GM23338 (cell line): Measurements from ENCODE around the gene EPHB1. TPM values are rescaled to one million over a fixed set of nuclear protein-coding genes. Genes with fewer than 3 reads are reported as not detected.
"Not testable (repeated sequence)": the region's sequence is repeated elsewhere in the genome, so short reads cannot be mapped to it uniquely, and the experiment has no call there.

Experiments used
- ATAC-seq: fragments of 200-7000 bp; cut with Tn5 transposase; 3 replicates; pipeline ENCODE4 v1.9.1; 2020
- DNase-seq: peaks from one replicate; pipeline ENCODE4 v3.0.0-alpha.2; 2015; ENCODE audit warnings: low spot score
- H2AFZ ChIP-seq: fragments of 200-600 bp; sonication (generic); 2 replicates; pipeline ENCODE4 v1.8.0; 2016; ENCODE audit warnings: antibody characterized with exemption, mild to moderate bottlenecking, moderate library complexity
- H3F3A ChIP-seq: fragments of 200-600 bp; sonication (generic); replicated peaks from 2 replicates; pipeline ENCODE4 v1.8.0; 2017; ENCODE audit warnings: antibody characterized with exemption, mixed run types, low read depth
- H3K27ac ChIP-seq: fragments of 200-600 bp; sonication (generic); 2 replicates; pipeline ENCODE4 v1.6.1; 2016; ENCODE audit warnings: low read depth
- H3K27me3 ChIP-seq: fragments of 200-600 bp; sonication (generic); 2 replicates; pipeline ENCODE4 v1.8.0; 2016; ENCODE audit warnings: mild to moderate bottlenecking, mixed run types, moderate library complexity; ENCODE audit not compliant: insufficient read depth
- H3K36me3 ChIP-seq: fragments of 200-600 bp; sonication (generic); 2 replicates; pipeline ENCODE4 v1.8.0; 2016; ENCODE audit warnings: mild to moderate bottlenecking; ENCODE audit not compliant: insufficient read depth
- H3K4me1 ChIP-seq: fragments of 200-600 bp; sonication (generic); 2 replicates; pipeline ENCODE4 v1.8.0; 2016; ENCODE audit warnings: mild to moderate bottlenecking, moderate library complexity; ENCODE audit not compliant: insufficient read depth
- H3K4me2 ChIP-seq: fragments of 200-600 bp; sonication (generic); 2 replicates; pipeline ENCODE4 v1.7.1; 2017; ENCODE audit warnings: mixed run types
- H3K4me3 ChIP-seq: fragments of 200-600 bp; sonication (generic); 2 replicates; pipeline ENCODE4 v1.6.1; 2016; ENCODE audit warnings: mixed run types
- H3K79me2 ChIP-seq: fragments of 200-600 bp; sonication (generic); replicated peaks from 2 replicates; pipeline ENCODE4 v1.8.0; 2017; ENCODE audit warnings: mild to moderate bottlenecking; ENCODE audit not compliant: insufficient read depth
- H3K9me2 ChIP-seq: fragments of 200-600 bp; sonication (generic); 2 replicates; pipeline ENCODE4 v1.8.0; 2017; ENCODE audit not compliant: insufficient read depth
- H4K20me1 ChIP-seq: fragments of 200-600 bp; sonication (generic); replicated peaks from 2 replicates; pipeline ENCODE4 v1.8.0; 2017; ENCODE audit warnings: mild to moderate bottlenecking; ENCODE audit not compliant: insufficient read depth
- H3K27ac Mint-ChIP-seq: 2 replicates; pipeline ENCODE4 v1.8.0; 2020; ENCODE audit warnings: inconsistent platforms, mild to moderate bottlenecking, moderate library complexity, mixed read lengths
- H3K27me3 Mint-ChIP-seq: 3 replicates; pipeline ENCODE4 v1.8.0; 2022; ENCODE audit warnings: low read depth, mild to moderate bottlenecking, moderate library complexity, mixed read lengths, inconsistent platforms; ENCODE audit not compliant: insufficient read depth, poor library complexity
- H3K36me3 Mint-ChIP-seq: 3 replicates; pipeline ENCODE4 v1.8.0; 2021; ENCODE audit warnings: low read depth, mild to moderate bottlenecking, inconsistent platforms, moderate library complexity, mixed read lengths
- H3K4me1 Mint-ChIP-seq: 3 replicates; pipeline ENCODE4 v1.8.0; 2020; ENCODE audit warnings: mild to moderate bottlenecking, inconsistent platforms, mixed read lengths
- H3K4me3 Mint-ChIP-seq: 3 replicates; pipeline ENCODE4 v1.8.0; 2021; ENCODE audit warnings: moderate library complexity, mild to moderate bottlenecking, inconsistent platforms, mixed read lengths
- H3K9me3 Mint-ChIP-seq: 3 replicates; pipeline ENCODE4 v1.8.0; 2020; ENCODE audit warnings: moderate library complexity, mild to moderate bottlenecking, inconsistent platforms, mixed read lengths
- polyA plus RNA-seq: library from polyadenylated mRNA; unstranded; fragments of >200 nt; fragmentation: Nextera tagmentation; extraction: Ambion mirVana; gene quantifications from 2 replicates; pipeline ENCODE4 v1.2.1, GENCODE V29; 2016
- total RNA-seq: library from RNA; depleted of rRNA; stranded (reverse); fragments of >200 nt; shearing (Covaris generic); gene quantifications from 2 replicates; pipeline ENCODE4 v1.2.3, GENCODE V29; 2014
- TF ChIP-seq, protein P1 (sequence below): IDR thresholded peaks from one replicate; pipeline ENCODE4 v1.6.1; 2018; ENCODE audit warnings: antibody characterized with exemption; ENCODE audit not compliant: unreplicated experiment
- TF ChIP-seq, protein P2 (sequence below), 2 experiments: fragments of 200-600 bp in 1 of 2; sonication (generic) in 1 of 2; conservative IDR thresholded peaks; 2 replicates each; pipeline versions ENCODE4 v1.5.1 to v1.6.1; 2016 to 2017; ENCODE audit warnings: antibody characterized with exemption in 2 of 2, low read depth in 2 of 2, mild to moderate bottlenecking in 2 of 2, moderate library complexity in 1 of 2
- TF ChIP-seq, protein P3 (sequence below): IDR thresholded peaks from 2 replicates; pipeline ENCODE4 v1.6.1; 2016; ENCODE audit warnings: antibody characterized with exemption

EPHB1 gene
- total and polyA plus RNA-seq, 2 experiments from 2014 or later = 2.7 to 5.2 TPM

DNA sequence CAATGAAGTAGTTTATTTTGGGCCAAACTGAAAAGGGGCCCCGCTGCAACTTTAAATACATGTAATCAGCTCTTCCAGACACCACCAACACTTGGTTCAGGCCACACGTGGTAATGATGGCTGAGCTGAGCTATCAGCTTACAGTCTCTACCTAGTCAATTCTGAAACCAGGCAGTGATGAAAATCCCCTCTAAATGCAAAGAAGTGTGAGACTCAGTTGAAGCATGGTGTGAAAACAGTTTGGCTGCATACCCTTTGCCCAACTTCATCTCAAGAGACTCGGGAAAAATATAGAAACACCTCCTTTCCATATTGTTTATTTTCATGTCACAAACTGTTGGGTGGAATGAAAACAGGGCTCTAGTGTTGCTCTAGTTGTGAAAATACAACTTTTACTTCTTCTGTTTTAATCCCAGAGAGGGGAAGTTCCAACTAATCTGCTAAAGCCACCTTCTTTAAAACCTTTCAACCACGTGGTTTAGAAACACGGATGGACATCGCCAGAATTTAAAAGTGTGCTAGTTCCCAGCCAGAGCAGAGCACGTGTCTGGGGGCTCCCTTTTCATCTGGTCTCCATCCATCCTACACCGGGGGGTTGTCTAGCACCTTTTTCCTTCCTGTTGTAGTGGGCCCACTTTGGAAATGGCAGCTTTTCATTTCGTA lies 229.1 kb downstream of the EPHB1 start:
- H3K27ac Mint-ChIP-seq = no peak overlapping the region
- Histone ChIP-seq H3K4me1 (peaks cover 18% of the 10 kb centered on the region), H3K36me3 (no peaks in the 10 kb centered on the region), H3K9me2 (no peaks in the 10 kb centered on the region), H3K4me2 (no peak overlapping the region), H3K4me3 (no peak overlapping the region), H4K20me1 (no peaks in the 10 kb centered on the region), H3K79me2 (no peaks in the 10 kb centered on the region), H3K27ac (no peak overlapping the region), H3K27me3 (no peaks in the 10 kb centered on the region), H3F3A (no peaks in the 10 kb centered on the region), H2AFZ (peak overlapping the region; percentile 35; the same call in 1 of the 2 replicates)
- peaks cover 19% of the 10 kb centered on the region for H3K4me1 Mint-ChIP-seq
- H3K27me3 Mint-ChIP-seq = no peaks in the 10 kb centered on the region
- H3K9me3 Mint-ChIP-seq = no peaks in the 10 kb centered on the region
- no peak overlapping the region for H3K4me3 Mint-ChIP-seq
- ATAC-seq = peak; percentile 56; the same call in 2 of the 3 replicates
- no peaks in the 10 kb centered on the region for H3K36me3 Mint-ChIP-seq
- DNase-seq = no peak
- TF ChIP-seq, protein P1, sequence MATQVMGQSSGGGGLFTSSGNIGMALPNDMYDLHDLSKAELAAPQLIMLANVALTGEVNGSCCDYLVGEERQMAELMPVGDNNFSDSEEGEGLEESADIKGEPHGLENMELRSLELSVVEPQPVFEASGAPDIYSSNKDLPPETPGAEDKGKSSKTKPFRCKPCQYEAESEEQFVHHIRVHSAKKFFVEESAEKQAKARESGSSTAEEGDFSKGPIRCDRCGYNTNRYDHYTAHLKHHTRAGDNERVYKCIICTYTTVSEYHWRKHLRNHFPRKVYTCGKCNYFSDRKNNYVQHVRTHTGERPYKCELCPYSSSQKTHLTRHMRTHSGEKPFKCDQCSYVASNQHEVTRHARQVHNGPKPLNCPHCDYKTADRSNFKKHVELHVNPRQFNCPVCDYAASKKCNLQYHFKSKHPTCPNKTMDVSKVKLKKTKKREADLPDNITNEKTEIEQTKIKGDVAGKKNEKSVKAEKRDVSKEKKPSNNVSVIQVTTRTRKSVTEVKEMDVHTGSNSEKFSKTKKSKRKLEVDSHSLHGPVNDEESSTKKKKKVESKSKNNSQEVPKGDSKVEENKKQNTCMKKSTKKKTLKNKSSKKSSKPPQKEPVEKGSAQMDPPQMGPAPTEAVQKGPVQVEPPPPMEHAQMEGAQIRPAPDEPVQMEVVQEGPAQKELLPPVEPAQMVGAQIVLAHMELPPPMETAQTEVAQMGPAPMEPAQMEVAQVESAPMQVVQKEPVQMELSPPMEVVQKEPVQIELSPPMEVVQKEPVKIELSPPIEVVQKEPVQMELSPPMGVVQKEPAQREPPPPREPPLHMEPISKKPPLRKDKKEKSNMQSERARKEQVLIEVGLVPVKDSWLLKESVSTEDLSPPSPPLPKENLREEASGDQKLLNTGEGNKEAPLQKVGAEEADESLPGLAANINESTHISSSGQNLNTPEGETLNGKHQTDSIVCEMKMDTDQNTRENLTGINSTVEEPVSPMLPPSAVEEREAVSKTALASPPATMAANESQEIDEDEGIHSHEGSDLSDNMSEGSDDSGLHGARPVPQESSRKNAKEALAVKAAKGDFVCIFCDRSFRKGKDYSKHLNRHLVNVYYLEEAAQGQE = no peak
- TF ChIP-seq, protein P2, sequence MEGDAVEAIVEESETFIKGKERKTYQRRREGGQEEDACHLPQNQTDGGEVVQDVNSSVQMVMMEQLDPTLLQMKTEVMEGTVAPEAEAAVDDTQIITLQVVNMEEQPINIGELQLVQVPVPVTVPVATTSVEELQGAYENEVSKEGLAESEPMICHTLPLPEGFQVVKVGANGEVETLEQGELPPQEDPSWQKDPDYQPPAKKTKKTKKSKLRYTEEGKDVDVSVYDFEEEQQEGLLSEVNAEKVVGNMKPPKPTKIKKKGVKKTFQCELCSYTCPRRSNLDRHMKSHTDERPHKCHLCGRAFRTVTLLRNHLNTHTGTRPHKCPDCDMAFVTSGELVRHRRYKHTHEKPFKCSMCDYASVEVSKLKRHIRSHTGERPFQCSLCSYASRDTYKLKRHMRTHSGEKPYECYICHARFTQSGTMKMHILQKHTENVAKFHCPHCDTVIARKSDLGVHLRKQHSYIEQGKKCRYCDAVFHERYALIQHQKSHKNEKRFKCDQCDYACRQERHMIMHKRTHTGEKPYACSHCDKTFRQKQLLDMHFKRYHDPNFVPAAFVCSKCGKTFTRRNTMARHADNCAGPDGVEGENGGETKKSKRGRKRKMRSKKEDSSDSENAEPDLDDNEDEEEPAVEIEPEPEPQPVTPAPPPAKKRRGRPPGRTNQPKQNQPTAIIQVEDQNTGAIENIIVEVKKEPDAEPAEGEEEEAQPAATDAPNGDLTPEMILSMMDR (conservative IDR thresholded peaks at IDR 0.05; ENCODE audit: low read depth in 2 of 2) = no peak
- TF ChIP-seq, protein P3, sequence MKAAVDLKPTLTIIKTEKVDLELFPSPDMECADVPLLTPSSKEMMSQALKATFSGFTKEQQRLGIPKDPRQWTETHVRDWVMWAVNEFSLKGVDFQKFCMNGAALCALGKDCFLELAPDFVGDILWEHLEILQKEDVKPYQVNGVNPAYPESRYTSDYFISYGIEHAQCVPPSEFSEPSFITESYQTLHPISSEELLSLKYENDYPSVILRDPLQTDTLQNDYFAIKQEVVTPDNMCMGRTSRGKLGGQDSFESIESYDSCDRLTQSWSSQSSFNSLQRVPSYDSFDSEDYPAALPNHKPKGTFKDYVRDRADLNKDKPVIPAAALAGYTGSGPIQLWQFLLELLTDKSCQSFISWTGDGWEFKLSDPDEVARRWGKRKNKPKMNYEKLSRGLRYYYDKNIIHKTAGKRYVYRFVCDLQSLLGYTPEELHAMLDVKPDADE = no peak

DNA sequence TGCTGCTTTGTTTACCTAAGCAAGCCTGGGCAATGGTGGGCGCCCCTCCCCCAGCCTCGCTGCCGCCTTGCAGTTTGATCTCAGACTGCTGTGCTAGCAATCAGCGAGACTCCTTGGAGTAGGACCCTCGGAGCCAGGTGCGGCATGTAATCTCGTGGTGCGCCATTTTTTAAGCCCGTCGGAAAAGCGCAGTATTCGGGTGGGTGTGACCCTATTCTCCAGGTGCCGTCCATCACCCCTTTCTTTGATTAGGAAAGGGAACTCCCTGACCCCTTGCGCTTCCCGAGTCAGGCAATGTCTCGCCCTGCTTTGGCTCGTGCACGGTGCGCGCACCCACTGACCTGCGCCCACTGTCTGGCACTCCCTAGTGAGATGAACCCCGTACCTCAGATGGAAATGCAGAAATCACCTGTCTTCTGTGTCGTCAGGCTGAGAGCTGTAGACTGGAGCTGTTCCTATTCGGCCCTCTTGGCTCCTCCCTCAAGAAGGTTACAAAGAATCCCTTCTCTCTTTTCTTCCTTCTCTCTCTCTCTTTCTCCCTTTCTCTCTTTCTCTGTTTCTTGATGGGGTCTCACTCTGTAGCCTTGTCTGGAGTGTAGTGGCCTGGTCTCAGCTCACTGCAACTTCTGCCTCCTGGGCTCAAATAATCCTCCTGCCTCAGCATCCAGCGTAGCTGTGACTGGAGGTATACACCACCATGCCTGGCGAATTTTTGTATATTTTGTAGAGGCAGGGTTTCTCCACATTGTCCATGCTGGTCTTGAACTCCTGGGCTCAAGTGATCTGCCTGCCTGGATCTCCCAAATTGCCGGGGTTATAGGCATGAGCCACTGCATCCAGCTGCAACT lies 235.9 kb downstream of the EPHB1 start:
- not testable (repeated sequence) for H3K79me2 ChIP-seq, H3K9me3 Mint-ChIP-seq, H3K27me3 Mint-ChIP-seq, H4K20me1 ChIP-seq, H3F3A ChIP-seq, H3K36me3 ChIP-seq, H3K27me3 ChIP-seq, H3K27ac ChIP-seq, H3K4me1 ChIP-seq, H3K9me2 ChIP-seq, H3K36me3 Mint-ChIP-seq
- peak overlapping the region; percentile 57 for H3K4me3 ChIP-seq
- peak; percentile 44 for DNase-seq
- Mint-ChIP-seq H3K27ac (peak overlapping the region; percentile 89), H3K4me1 (peaks cover 16% of the 10 kb centered on the region), H3K4me3 (peak overlapping the region; percentile 98)
- H3K4me2 ChIP-seq = peak overlapping the region; percentile 84
- peak; percentile 72 for ATAC-seq
- peak overlapping the region; percentile 98 for H2AFZ ChIP-seq
